Muscle of back (tissue), 13 donors: ENCODE measurements around the gene S100A9. TPM values are rescaled to one million over a fixed set of nuclear protein-coding genes. Genes with fewer than 3 reads are reported as not detected.
"Not testable (repeated sequence)": the region's sequence is repeated elsewhere in the genome, so short reads cannot be mapped to it uniquely, and the experiment has no call there.

ENCODE experiments used
- DNase-seq, 3 donors: peaks; one replicate each; pipeline versions ENCODE4 v3.0.0 to v3.0.0-alpha.2; 2013
- long read RNA-seq, 9 donors: transcript quantifications; one replicate each; lab custom pipeline, GENCODE V29; 2026
- polyA plus RNA-seq, 10 donors: library from polyadenylated mRNA; unstranded; fragments of 120-200 nt; gene quantifications; one replicate each; pipeline ENCODE4 v1.2.1, GENCODE V29; 2013; ENCODE audit not compliant: insufficient read length in 10 of 10

S100A9 gene
- polyA plus RNA-seq: 10 to 100 TPM in 9 of 10 donors, 1 to 10 TPM in 1; 9.4 to 40.7 (median 25.4) TPM
- long read RNA-seq, donor 1, transcript S100A9-201 (3 exons, 577 nt): major isoform, 10 of 15 reads
- long read RNA-seq, donor 1, partial matches to known transcripts: 5 of 15 reads
- long read RNA-seq, donor 1, other reads (novel, unspliced or antisense): 0 of 15 reads
- long read RNA-seq, donor 2, transcript S100A9-201 (3 exons, 577 nt): major isoform, 5 of 5 reads
- long read RNA-seq, donor 2, partial matches to known transcripts: 0 of 5 reads
- long read RNA-seq, donor 2, other reads (novel, unspliced or antisense): 0 of 5 reads
- long read RNA-seq, donor 3: 0 reads
- long read RNA-seq, donor 4, partial matches to known transcripts: 0 of 3 reads
- long read RNA-seq, donor 4, other reads (novel, unspliced or antisense): 0 of 3 reads
- long read RNA-seq, donor 5, transcript S100A9-201 (3 exons, 577 nt): major isoform, 9 of 18 reads
- long read RNA-seq, donor 5, partial matches to known transcripts: 9 of 18 reads
- long read RNA-seq, donor 5, other reads (novel, unspliced or antisense): 0 of 18 reads
- long read RNA-seq, donor 6, transcript S100A9-201 (3 exons, 577 nt): major isoform, 14 of 25 reads
- long read RNA-seq, donor 6, partial matches to known transcripts: 11 of 25 reads
- long read RNA-seq, donor 6, other reads (novel, unspliced or antisense): 0 of 25 reads
- long read RNA-seq, donor 7, transcript S100A9-201 (3 exons, 577 nt): major isoform, 7 of 16 reads
- long read RNA-seq, donor 7, partial matches to known transcripts: 9 of 16 reads
- long read RNA-seq, donor 7, other reads (novel, unspliced or antisense): 0 of 16 reads
- long read RNA-seq, donor 8, transcript S100A9-201 (3 exons, 577 nt): major isoform, 9 of 16 reads
- long read RNA-seq, donor 8, partial matches to known transcripts: 7 of 16 reads
- long read RNA-seq, donor 8, other reads (novel, unspliced or antisense): 0 of 16 reads
- long read RNA-seq, donor 9, partial matches to known transcripts: 0 of 1 reads
- long read RNA-seq, donor 9, other reads (novel, unspliced or antisense): 0 of 1 reads

- peak in 1 of 3 donors; percentile 14 for DNase-seq
Observed at GRCh38 chr1:153357853-153358690, at the start of gene S100A9. Gene S100A9 (plus strand): TSS chr1:153357854. CDS start chr1:153358284, 430 bp downstream.

GRCh38 chr1:153308540-153308939 is 49.1 kb upstream of the S100A9 start:
- no peak for DNase-seq

- no peak for DNase-seq
Observed at GRCh38 chr1:153309441-153309840, 48.2 kb upstream of the S100A9 start.

GRCh38 chr1:153310526-153310925 is 47.1 kb upstream of the S100A9 start:
- DNase-seq: no peak

- DNase-seq: no peak
Observed at GRCh38 chr1:153312570-153313186, 45.0 kb upstream of the S100A9 start, which contains the start of gene PGLYRP3. Gene PGLYRP3 (minus strand): TSS chr1:153312952. CDS start chr1:153310665, 2,287 bp downstream.

GRCh38 chr1:153313288-153313687 is 44.4 kb upstream of the S100A9 start:
- no peak for DNase-seq

GRCh38 chr1:153314388-153314787 is 43.3 kb upstream of the S100A9 start:
- DNase-seq: not testable (repeated sequence)

- not testable (repeated sequence) for DNase-seq
Observed at GRCh38 chr1:153316013-153316412, 41.6 kb upstream of the S100A9 start.

GRCh38 chr1:153318145-153318544 is 39.5 kb upstream of the S100A9 start:
- not testable (repeated sequence) for DNase-seq

GRCh38 chr1:153322568-153322967 is 35.1 kb upstream of the S100A9 start:
- no peak for DNase-seq

- DNase-seq: no peak
Observed at GRCh38 chr1:153324912-153325311, 32.7 kb upstream of the S100A9 start.

GRCh38 chr1:153333902-153334301 is 23.8 kb upstream of the S100A9 start:
- DNase-seq: no peak

- no peak for DNase-seq
Observed at GRCh38 chr1:153336650-153337049, 21.0 kb upstream of the S100A9 start.

GRCh38 chr1:153337980-153338853 is 19.4 kb upstream of the S100A9 start:
- no peak for DNase-seq

- DNase-seq: no peak
Observed at GRCh38 chr1:153339802-153340201, 17.9 kb upstream of the S100A9 start.

- no peak for DNase-seq
Observed at GRCh38 chr1:153340356-153340755, 17.3 kb upstream of the S100A9 start.

- DNase-seq: no peak
Observed at GRCh38 chr1:153341431-153341934, 16.2 kb upstream of the S100A9 start.

GRCh38 chr1:153342178-153342577 is 15.5 kb upstream of the S100A9 start:
- no peak for DNase-seq

GRCh38 chr1:153343040-153343681 is 14.5 kb upstream of the S100A9 start:
- DNase-seq: no peak
